Activated naive CD4-positive, alpha-beta T cell treated with Interleukin-2 at 50 U/mL for 16 hours (primary cell): ENCODE data around the gene EIF4A2.
A peak's percentile ranks its signal among the peaks of the same experiment; 100 is the strongest.
"Not testable (repeated sequence)": the region's sequence is repeated elsewhere in the genome, so short reads cannot be mapped to it uniquely, and the experiment has no call there.

Experiments
- DNase-seq: peaks from one replicate; pipeline ENCODE4 v3.0.0-alpha.2; 2020

The EIF4A2 gene

GRCh38 chr3:186822388-186822759, 39.0 kb downstream of the EIF4A2 start:
- not testable (repeated sequence) for DNase-seq

GRCh38 chr3:186823386-186823785, 40.0 kb downstream of the EIF4A2 start:
- DNase-seq, result no peak

GRCh38 chr3:186824430-186825139, 41.2 kb downstream of the EIF4A2 start:
- DNase-seq, result no peak

- DNase-seq, result peak; percentile 35
Observed at GRCh38 chr3:186825294-186825821, 42.0 kb downstream of the EIF4A2 start.

GRCh38 chr3:186825872-186826409, 42.6 kb downstream of the EIF4A2 start:
- no peak for DNase-seq

- DNase-seq, result peak; percentile 29
Observed at GRCh38 chr3:186826410-186826975, 43.1 kb downstream of the EIF4A2 start.

- DNase-seq, result peak; percentile 86
Observed at GRCh38 chr3:186826976-186827857, 43.8 kb downstream of the EIF4A2 start.

- DNase-seq, result no peak
Observed at GRCh38 chr3:186828340-186828739, 45.0 kb downstream of the EIF4A2 start.

GRCh38 chr3:186831798-186832197, 48.4 kb downstream of the EIF4A2 start:
- DNase-seq, result no peak

- DNase-seq, result no peak
Observed at GRCh38 chr3:186832276-186832675, 48.9 kb downstream of the EIF4A2 start.
